OCI-LY1 (cell line): ENCODE data around the gene C1S.

Source experiments
- H2AFZ ChIP-seq: fragments of 200-600 bp; sonication (generic), shearing (Covaris generic); 2 replicates; pipeline ENCODE4 v1.6.0; 2014; ENCODE audit warnings: antibody characterized with exemption, mild to moderate bottlenecking, low read length
- H3F3A ChIP-seq: fragments of 200-600 bp; sonication (generic), shearing (Covaris generic); 2 replicates; pipeline ENCODE4 v1.6.0; 2014; ENCODE audit warnings: mild to moderate bottlenecking, antibody characterized with exemption, low read length, moderate library complexity; ENCODE audit not compliant: insufficient read depth
- H3K27ac ChIP-seq: fragments of 200-600 bp; sonication (generic); 2 replicates; pipeline ENCODE4 v1.5.1; 2014; ENCODE audit warnings: low read length, mixed run types, mild to moderate bottlenecking, low read depth; ENCODE audit not compliant: poor library complexity, severe bottlenecking
- H3K27me3 ChIP-seq: fragments of 200-600 bp; sonication (generic); 2 replicates; pipeline ENCODE4 v1.6.0; 2014; ENCODE audit warnings: antibody characterized with exemption, mild to moderate bottlenecking, low read length, moderate library complexity; ENCODE audit not compliant: insufficient read depth
- H3K36me3 ChIP-seq: fragments of 200-600 bp; sonication (generic); 2 replicates; pipeline ENCODE4 v1.6.1; 2014; ENCODE audit warnings: mild to moderate bottlenecking, antibody characterized with exemption, low read length, moderate library complexity, mixed read lengths; ENCODE audit not compliant: insufficient read depth
- H3K4me1 ChIP-seq: fragments of 200-600 bp; sonication (generic); 2 replicates; pipeline ENCODE4 v1.5.1; 2014; ENCODE audit warnings: mild to moderate bottlenecking, low read length, moderate library complexity; ENCODE audit not compliant: insufficient read depth, severe bottlenecking
- H3K4me2 ChIP-seq: fragments of 200-600 bp; sonication (generic), shearing (Covaris generic); 2 replicates; pipeline ENCODE4 v1.6.1; 2014; ENCODE audit warnings: low read length
- H3K4me3 ChIP-seq: fragments of 200-600 bp; sonication (generic); 2 replicates; pipeline ENCODE4 v1.5.1; 2014; ENCODE audit warnings: low read length, low read depth, mild to moderate bottlenecking, mixed read lengths; ENCODE audit not compliant: poor library complexity, severe bottlenecking
- H3K79me2 ChIP-seq: fragments of 200-600 bp; shearing (Covaris generic); 2 replicates; pipeline ENCODE4 v1.6.1; 2016; ENCODE audit warnings: mixed run types, low read length, mixed read lengths; ENCODE audit not compliant: insufficient read depth
- H3K9ac ChIP-seq: fragments of 200-600 bp; sonication (generic), shearing (Covaris generic); 2 replicates; pipeline ENCODE4 v1.6.1; 2014; ENCODE audit warnings: mild to moderate bottlenecking, low read length, mixed read lengths
- H3K9me2 ChIP-seq: fragments of 200-600 bp; sonication (generic), shearing (Covaris generic); 2 replicates; pipeline ENCODE4 v1.6.1; 2014; ENCODE audit warnings: low read depth, mild to moderate bottlenecking, low read length, mixed read lengths
- H3K9me3 ChIP-seq: fragments of 200-600 bp; shearing (Covaris generic); 2 replicates; pipeline ENCODE4 v1.6.1; 2014; ENCODE audit warnings: low read length, mixed read lengths
- H4K20me1 ChIP-seq: fragments of 200-600 bp; sonication (generic), shearing (Covaris generic); 2 replicates; pipeline ENCODE4 v1.6.0; 2016; ENCODE audit warnings: mild to moderate bottlenecking, low read length; ENCODE audit not compliant: insufficient read depth
- CTCF ChIP-seq: fragments of 200-600 bp; sonication (generic), shearing (Covaris generic); IDR thresholded peaks from 2 replicates; pipeline ENCODE4 v1.5.1; 2017; ENCODE audit warnings: mild to moderate bottlenecking, antibody characterized with exemption, low read length, moderate library complexity, mixed read lengths
- EZH2 ChIP-seq: fragments of 200-600 bp; sonication (generic), shearing (Covaris generic); IDR thresholded peaks from 2 replicates; pipeline ENCODE4 v1.8.0; 2017; ENCODE audit warnings: borderline replicate concordance, mixed run types, mild to moderate bottlenecking, antibody characterized with exemption, low read length, moderate library complexity, mixed read lengths

Gene C1S

GRCh38 chr12:7110661-7111060 is 50.1 kb downstream of the C1S start:
- H3K79me2 ChIP-seq = no peaks in the 10 kb centered on the region
- no peak overlapping the region for H3K4me2 ChIP-seq
- H3K4me3 ChIP-seq = no peak overlapping the region
- H3K9me3 ChIP-seq = peaks cover 8% of the 10 kb centered on the region; the same call in 1 of the 2 replicates
- no peaks in the 10 kb centered on the region for H3F3A ChIP-seq
- no peak overlapping the region for H3K9ac ChIP-seq
- TF ChIP-seq EZH2 = no peak
- no peak for TF ChIP-seq CTCF
- no peak overlapping the region for H2AFZ ChIP-seq
- no peaks in the 10 kb centered on the region; the same call in 1 of the 2 replicates for H3K36me3 ChIP-seq
- H3K27ac ChIP-seq = no peak overlapping the region
- no peaks in the 10 kb centered on the region for H4K20me1 ChIP-seq
- no peaks in the 10 kb centered on the region for H3K9me2 ChIP-seq
- H3K4me1 ChIP-seq = peaks cover 7% of the 10 kb centered on the region
- no peaks in the 10 kb centered on the region; the same call in 1 of the 2 replicates for H3K27me3 ChIP-seq

GRCh38 chr12:7112041-7112440 is 51.5 kb downstream of the C1S start:
- TF ChIP-seq CTCF (no peak), EZH2 (no peak)

GRCh38 chr12:7113389-7113871 is 52.9 kb downstream of the C1S start:
- no peaks in the 10 kb centered on the region for H3K9me3 ChIP-seq
- no peak overlapping the region for H3K4me2 ChIP-seq
- H3K9ac ChIP-seq = no peak overlapping the region
- H3K9me2 ChIP-seq = no peaks in the 10 kb centered on the region
- H3K4me3 ChIP-seq = no peak overlapping the region
- H3K27me3 ChIP-seq = no peaks in the 10 kb centered on the region
- H3K36me3 ChIP-seq = no peaks in the 10 kb centered on the region
- TF ChIP-seq EZH2 (no peak), CTCF (peak; percentile 70)
- no peak overlapping the region for H3K27ac ChIP-seq
- H3F3A ChIP-seq = no peaks in the 10 kb centered on the region
- no peaks in the 10 kb centered on the region for H4K20me1 ChIP-seq
- H2AFZ ChIP-seq = no peak overlapping the region
- no peaks in the 10 kb centered on the region for H3K79me2 ChIP-seq
- peaks cover 3% of the 10 kb centered on the region for H3K4me1 ChIP-seq

More at GRCh38 chr12:7112041-7112440, 51.5 kb downstream of the C1S start:
- no peak overlapping the region for H3K4me3 ChIP-seq
- H3K4me1 ChIP-seq = peaks cover 7% of the 10 kb centered on the region
- H4K20me1 ChIP-seq = no peaks in the 10 kb centered on the region
- no peaks in the 10 kb centered on the region for H3K9me2 ChIP-seq
- no peak overlapping the region for H3K27ac ChIP-seq
- H3K4me2 ChIP-seq = no peak overlapping the region
- H3K9me3 ChIP-seq = no peaks in the 10 kb centered on the region
- H3K79me2 ChIP-seq = no peaks in the 10 kb centered on the region
- H3K36me3 ChIP-seq = no peaks in the 10 kb centered on the region
- no peak overlapping the region for H3K9ac ChIP-seq
- H2AFZ ChIP-seq = no peak overlapping the region
- no peaks in the 10 kb centered on the region for H3K27me3 ChIP-seq
- no peaks in the 10 kb centered on the region for H3F3A ChIP-seq
